Right ventricle myocardium inferior (tissue), 1 donor: Measurements from ENCODE around the gene MAMDC4. TPM values are rescaled to one million over a fixed set of nuclear protein-coding genes. Genes with fewer than 3 reads are reported as not detected.
"Not testable (repeated sequence)": the region's sequence is repeated elsewhere in the genome, so short reads cannot be mapped to it uniquely, and the experiment has no call there.

Source experiments
- ATAC-seq: fragments of 200-7000 bp; cut with Tn5 transposase; one replicate; pipeline ENCODE4 v1.9.1; 2020; ENCODE audit warnings: mild to moderate bottlenecking, moderate library complexity
- DNase-seq: peaks from one replicate; pipeline ENCODE4 v3.0.0; 2021; ENCODE audit errors: missing footprints
- intact Hi-C: fragments of 100-400 bp; cut with DNase I; formaldehyde crosslinking; loops from one replicate; pipeline ENCODE4 v1.11.0; 2022
- total RNA-seq: library from RNA; stranded (reverse); fragmentation: NEBNext Ultra II Directional; extraction: Animal tissue kit (Norgen Biotek cat#: 25700); gene quantifications from one replicate; pipeline ENCODE4 v1.2.1, GENCODE V29; 2021
- donor health status: DM: no; HTN: yes; CAD: no; lungs with severe emphysema.

The MAMDC4 gene
- total RNA-seq, 1 donor from 2014 or later = 12.8 TPM

- ATAC-seq (no peak), DNase-seq (peak; percentile 22)
- intact Hi-C loops = no loop called here
Observed at GRCh38 chr9:136835932-136836904, 15.9 kb upstream of the MAMDC4 start.

- intact Hi-C loops = no loop called here
- DNase-seq (no peak), ATAC-seq (no peak)
Observed at GRCh38 chr9:136837146-136837855, 14.8 kb upstream of the MAMDC4 start.

DNA sequence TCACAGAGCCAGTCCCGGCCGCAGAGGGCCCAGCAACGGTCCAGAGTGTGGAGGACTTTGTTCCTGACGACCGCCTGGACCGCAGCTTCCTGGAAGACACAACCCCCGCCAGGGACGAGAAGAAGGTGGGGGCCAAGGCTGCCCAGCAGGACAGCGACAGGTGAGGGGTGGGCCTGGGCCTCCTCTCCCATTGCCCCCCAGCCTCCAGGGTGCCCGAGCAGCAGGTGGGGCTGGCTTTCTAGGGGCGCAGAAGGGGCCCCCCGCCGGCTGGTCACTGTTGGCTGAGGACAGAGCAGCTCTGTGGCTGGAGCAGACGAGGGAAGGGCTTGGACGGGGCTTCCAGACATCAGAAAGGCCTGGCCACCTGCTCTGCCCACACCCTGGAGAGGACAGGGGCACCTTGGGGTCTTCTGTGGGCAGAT lies 14.3 kb upstream of the MAMDC4 start:
- intact Hi-C loops, DNase-seq, ATAC-seq: not testable (repeated sequence)

GRCh38 chr9:136838314-136839228 lies 13.6 kb upstream of the MAMDC4 start:
- intact Hi-C loops = no loop called here
- ATAC-seq = no peak
- no peak for DNase-seq

DNA sequence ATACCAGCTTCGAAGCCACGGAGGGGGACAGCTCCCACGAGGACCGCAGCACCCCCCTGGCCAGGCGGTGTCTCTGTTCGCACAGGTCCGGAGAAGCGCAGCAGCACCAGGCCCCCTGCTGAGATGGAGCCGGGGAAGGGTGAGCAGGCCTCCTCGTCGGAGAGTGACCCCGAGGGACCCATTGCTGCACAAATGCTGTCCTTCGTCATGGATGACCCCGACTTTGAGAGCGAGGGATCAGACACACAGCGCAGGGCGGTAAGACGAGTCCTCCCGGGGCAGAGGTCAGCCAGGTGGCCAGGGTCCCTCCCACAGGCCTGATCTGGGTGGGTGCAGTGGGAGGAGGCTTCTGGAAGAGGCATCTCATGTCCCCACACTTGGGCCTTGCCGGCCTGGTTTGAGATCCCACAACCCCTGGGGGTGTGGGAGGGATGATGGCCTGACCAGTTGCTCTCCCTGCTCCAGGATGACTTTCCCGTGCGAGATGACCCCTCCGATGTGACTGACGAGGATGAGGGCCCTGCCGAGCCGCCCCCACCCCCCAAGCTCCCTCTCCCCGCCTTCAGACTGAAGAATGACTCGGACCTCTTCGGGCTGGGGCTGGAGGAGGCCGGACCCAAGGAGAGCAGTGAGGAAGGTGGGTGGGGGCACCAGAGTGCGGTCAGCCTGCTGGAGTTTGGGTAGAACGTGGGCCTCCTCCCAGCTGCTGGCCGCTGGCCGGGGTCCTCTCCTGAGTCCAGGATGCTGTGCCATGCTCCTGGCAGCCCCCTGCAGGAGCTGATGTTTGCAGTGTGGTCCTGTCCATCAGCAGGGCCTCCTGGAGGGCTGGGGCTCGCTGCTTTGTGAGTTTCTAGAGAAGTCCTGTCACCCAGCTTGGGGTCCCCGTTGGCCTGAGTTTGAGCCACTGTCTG lies 12.7 kb upstream of the MAMDC4 start:
- intact Hi-C loops = loop anchor here (5.0 kb wide), 1 partner anchor 188 kb away; the partner anchor contains the start of gene ABCA2
- no peak for DNase-seq
- no peak for ATAC-seq

DNA sequence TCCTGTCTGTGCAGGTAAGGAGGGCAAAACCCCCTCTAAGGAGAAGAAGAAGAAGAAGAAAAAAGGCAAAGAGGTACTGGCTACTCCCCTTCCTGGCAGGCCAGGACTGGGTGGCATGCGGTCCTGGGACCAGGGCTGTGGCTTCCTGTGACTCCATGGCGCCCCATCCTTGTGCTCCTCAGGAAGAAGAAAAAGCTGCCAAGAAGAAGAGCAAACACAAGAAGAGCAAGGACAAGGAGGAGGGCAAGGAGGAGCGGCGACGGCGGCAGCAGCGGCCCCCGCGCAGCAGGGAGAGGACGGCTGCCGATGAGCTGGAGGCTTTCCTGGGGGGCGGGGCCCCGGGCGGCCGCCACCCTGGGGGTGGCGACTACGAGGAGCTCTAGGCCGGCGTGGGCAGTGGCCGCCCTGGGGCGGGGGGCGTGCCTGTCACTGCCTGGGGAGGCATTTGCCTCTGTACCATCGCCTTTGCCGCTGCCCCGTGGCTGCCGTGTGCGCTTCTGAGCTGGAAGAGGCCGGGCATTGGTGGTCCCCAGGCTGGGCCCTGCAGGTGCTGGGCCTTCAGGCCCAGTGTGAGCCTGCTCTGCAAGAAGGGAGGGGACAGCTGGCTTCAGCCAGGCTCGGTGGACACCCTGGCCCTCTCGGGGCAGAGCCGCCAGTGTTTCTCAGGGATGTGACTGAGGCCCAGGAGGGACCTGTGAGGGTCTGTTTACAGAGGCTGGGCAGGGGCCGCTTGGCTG lies 11.8 kb upstream of the MAMDC4 start:
- intact Hi-C loops = loop anchor here (5.0 kb wide), 1 partner anchor 187 kb away; the partner anchor contains the start of gene ABCA2
- DNase-seq (no peak), ATAC-seq (no peak)

DNA sequence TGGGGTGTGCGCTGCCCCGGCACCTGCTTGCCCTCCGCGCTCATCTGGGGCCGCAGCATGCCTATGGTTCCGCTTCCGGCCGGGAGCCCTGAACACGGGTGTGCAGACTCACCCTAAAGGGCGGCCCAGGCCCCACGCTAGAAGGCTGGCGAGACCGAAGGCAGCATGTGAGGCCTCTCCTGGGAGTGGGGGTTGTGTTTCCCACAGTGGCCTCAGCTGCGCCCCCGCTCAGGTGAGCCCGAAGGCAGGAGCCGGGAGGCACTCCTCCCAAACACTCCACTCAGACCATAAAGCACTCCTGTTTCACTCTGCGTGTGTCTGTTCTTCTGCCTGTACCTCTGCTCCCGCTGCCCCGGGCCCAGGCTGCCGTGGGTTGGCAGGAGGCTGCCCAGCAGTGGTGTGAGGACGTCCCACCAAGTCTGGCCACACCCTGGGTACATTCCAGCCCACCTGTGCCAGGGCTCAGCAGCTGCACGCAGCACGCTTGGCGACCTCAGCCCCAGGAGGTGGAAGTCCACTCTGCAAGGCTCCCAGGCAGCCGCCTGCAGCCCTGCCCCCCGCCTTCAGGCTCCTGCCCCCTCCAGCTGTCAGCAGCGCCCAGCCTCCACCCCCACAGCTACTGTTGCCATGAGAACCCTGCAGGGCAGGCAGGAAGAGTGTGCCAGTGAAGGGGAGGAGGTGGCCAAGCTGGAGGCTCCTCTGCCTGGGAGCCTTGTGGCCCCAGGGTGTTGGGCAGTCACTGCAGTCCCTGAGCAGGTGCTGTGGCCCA lies 11.1 kb upstream of the MAMDC4 start:
- DNase-seq (no peak), ATAC-seq (no peak)
- intact Hi-C loops = loop anchor here (5.0 kb wide), 1 partner anchor 186 kb away; the partner anchor contains the start of gene ABCA2

- ATAC-seq, DNase-seq: not testable (repeated sequence)
- intact Hi-C loops = loop anchor here (5.0 kb wide), 1 partner anchor 185 kb away; the partner anchor contains the start of gene ABCA2
Observed at GRCh38 chr9:136841646-136842379, 10.3 kb upstream of the MAMDC4 start.

DNA sequence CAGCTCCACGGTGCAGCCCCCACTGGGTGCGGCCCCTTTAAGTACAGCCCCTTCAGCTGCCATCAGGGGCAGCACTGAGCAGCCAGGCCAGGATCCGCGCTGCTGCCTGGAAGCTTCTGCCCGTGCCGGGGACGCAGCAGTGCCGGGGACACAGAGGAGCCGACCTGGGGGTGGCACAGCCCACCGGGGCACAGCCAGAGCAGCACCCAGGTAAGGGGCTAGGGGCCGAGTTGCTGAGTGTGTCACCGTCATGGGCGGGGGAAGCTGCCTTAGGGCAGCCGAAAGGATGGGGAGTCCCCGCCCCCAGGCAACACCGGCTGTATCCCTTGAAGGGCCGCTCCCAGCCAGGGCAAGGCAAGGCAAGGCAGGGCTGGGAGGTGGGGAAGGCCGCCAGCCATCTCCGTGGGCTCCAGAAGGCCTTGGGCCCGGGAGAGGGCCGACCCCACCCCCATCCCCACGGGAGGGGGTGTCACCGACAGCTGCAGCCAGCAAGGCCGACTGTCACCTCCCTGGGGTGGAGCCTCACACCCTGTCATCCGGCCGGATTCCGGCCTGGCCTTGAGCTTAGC lies 9.7 kb upstream of the MAMDC4 start, which contains the start of gene AJM1:
Gene AJM1, plus strand, starts transcription at position 99 of the 569 bp plus-strand sequence. CDS start 1,937 bp downstream, outside the sequence.
- intact Hi-C loops = loop anchor here (5.0 kb wide), 1 partner anchor 185 kb away; the partner anchor contains the start of gene ABCA2
- ATAC-seq (peak; percentile 82), DNase-seq (peak; percentile 88)

GRCh38 chr9:136843159-136843800 lies 8.9 kb upstream of the MAMDC4 start:
- ATAC-seq, DNase-seq: not testable (repeated sequence)
- intact Hi-C loops = loop anchor here (5.0 kb wide), 1 partner anchor 184 kb away; the partner anchor contains the start of gene ABCA2

- ATAC-seq, DNase-seq: not testable (repeated sequence)
- intact Hi-C loops = loop anchor here (5.0 kb wide), 1 partner anchor 183 kb away; the partner anchor contains the start of gene ABCA2
Observed at GRCh38 chr9:136843801-136844740, 8.1 kb upstream of the MAMDC4 start.

DNA sequence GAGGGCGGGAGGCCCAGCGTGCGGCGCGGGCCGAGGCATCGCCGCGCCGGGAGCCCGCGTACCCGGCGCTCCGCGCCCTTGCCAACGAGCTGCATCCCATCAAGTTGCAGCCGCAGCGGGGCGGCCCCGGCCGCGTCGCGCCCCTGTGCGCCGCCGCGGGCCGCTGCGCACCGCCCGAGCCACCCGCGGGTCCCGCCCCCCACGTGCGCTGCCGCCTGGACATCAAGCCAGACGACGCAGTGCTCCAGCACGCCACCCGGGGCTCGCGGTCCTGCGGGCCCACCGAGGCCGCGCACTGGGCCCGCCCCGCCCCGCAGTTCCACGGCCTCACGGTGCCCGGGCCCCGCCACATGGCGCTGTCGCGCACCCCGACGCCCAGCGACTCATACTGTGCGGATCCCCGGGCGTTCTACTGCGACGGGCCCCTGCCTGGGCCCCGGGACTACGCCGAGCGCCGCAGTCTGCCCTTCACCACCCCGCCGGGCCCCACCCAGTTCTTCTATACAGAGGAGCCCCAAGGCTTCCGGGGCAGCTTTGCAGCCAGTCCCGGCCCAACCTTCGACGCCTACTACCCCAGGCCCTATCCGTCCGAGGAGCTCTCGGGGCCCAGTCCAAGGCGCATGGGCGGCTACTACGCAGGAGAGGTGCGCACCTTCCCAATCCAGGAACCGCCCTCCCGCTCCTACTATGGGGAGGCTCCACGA lies 7.2 kb upstream of the MAMDC4 start:
- ATAC-seq (no peak), DNase-seq (no peak)
- intact Hi-C loops = loop anchor here (5.0 kb wide), 2 partner anchors 57 to 182 kb away; partner anchors contain the start of gene ABCA2
